ENCODE data around the gene TYRP1. TPM values are rescaled to one million over a fixed set of nuclear protein-coding genes. Genes with fewer than 3 reads are reported as not detected.

TYRP1 gene
- total RNA-seq, 1 experiment from 2014 or later = 1.5 TPM

GRCh38 chr9:12726795-12727194 is 33.6 kb downstream of the TYRP1 start:
- DNase-seq (ENCODE audit: low spot score) = no peak
- no peak overlapping the region for H3K4me3 ChIP-seq (ENCODE audit: low read depth, low read length, poor library complexity, severe bottlenecking)
- ChIA-PET CTCF (no interaction called here), POLR2A (ENCODE audit: low non-redundant PET) (interaction anchor here (0.6 kb wide), 1 partner anchor 338 kb away, joined by 5 read pairs; no protein-coding TSS in a partner anchor)
- BruUV-seq (replicated peaks) = no TSS peak
- no peak overlapping the region for H3K27ac ChIP-seq (ENCODE audit: low read depth, low read length, poor library complexity, severe bottlenecking)
- intact Hi-C loops (cut with micrococcal nuclease; ENCODE audit: unreplicated experiment) = no loop called here
- no peaks in the 10 kb centered on the region for H3K4me1 ChIP-seq (ENCODE audit: insufficient read depth, low read length, poor library complexity, severe bottlenecking)
- TF ChIP-seq CTCF (conservative IDR thresholded peaks at IDR 0.05; ENCODE audit: low read depth, low read length) (no peak), EZH2 (IDR thresholded peaks at IDR 0.05; ENCODE audit: borderline replicate concordance, low read depth, low read length, poor library complexity, severe bottlenecking) (no peak)
- no peaks in the 10 kb centered on the region for H3K9me3 ChIP-seq (ENCODE audit: low read depth, low read length, poor library complexity, severe bottlenecking)
- no peaks in the 10 kb centered on the region for H3K36me3 ChIP-seq (ENCODE audit: insufficient read depth, low read length, poor library complexity, severe bottlenecking)
- no peaks in the 10 kb centered on the region for H3K27me3 ChIP-seq (replicated peaks; ENCODE audit: insufficient read depth, low read depth, low read length, poor library complexity)

- ChIA-PET POLR2A (ENCODE audit: low non-redundant PET) (no interaction called here), CTCF (no interaction called here)
- Histone ChIP-seq H3K9me3 (ENCODE audit: low read depth, low read length, poor library complexity, severe bottlenecking) (no peaks in the 10 kb centered on the region), H3K27ac (ENCODE audit: low read depth, low read length, poor library complexity, severe bottlenecking) (no peak overlapping the region), H3K4me3 (ENCODE audit: low read depth, low read length, poor library complexity, severe bottlenecking) (no peak overlapping the region), H3K36me3 (ENCODE audit: insufficient read depth, low read length, poor library complexity, severe bottlenecking) (no peaks in the 10 kb centered on the region), H3K4me1 (ENCODE audit: insufficient read depth, low read length, poor library complexity, severe bottlenecking) (no peaks in the 10 kb centered on the region), H3K27me3 (replicated peaks; ENCODE audit: insufficient read depth, low read depth, low read length, poor library complexity) (no peaks in the 10 kb centered on the region)
- intact Hi-C loops (cut with micrococcal nuclease; ENCODE audit: unreplicated experiment) = no loop called here
- TF ChIP-seq CTCF (conservative IDR thresholded peaks at IDR 0.05; ENCODE audit: low read depth, low read length) = no peak
- no peak for TF ChIP-seq EZH2 (IDR thresholded peaks at IDR 0.05; ENCODE audit: borderline replicate concordance, low read depth, low read length, poor library complexity, severe bottlenecking)
- no TSS peak for BruUV-seq (replicated peaks)
- DNase-seq (ENCODE audit: low spot score) = no peak
Observed at GRCh38 chr9:12730198-12730597, 37.0 kb downstream of the TYRP1 start.

- BruUV-seq (replicated peaks) = no TSS peak
- intact Hi-C loops (cut with micrococcal nuclease; ENCODE audit: unreplicated experiment) = no loop called here
- CTCF ChIA-PET = no interaction called here
Observed at GRCh38 chr9:12730927-12731326, 37.7 kb downstream of the TYRP1 start.

More at GRCh38 chr9:12730927-12731326, 37.7 kb downstream of the TYRP1 start:
- no peak overlapping the region for H3K27ac ChIP-seq (ENCODE audit: low read depth, low read length, poor library complexity, severe bottlenecking)
- DNase-seq (ENCODE audit: low spot score) = no peak
- POLR2A ChIA-PET (ENCODE audit: low non-redundant PET) = no interaction called here
- no peaks in the 10 kb centered on the region for H3K9me3 ChIP-seq (ENCODE audit: low read depth, low read length, poor library complexity, severe bottlenecking)
- no peak overlapping the region for H3K4me3 ChIP-seq (ENCODE audit: low read depth, low read length, poor library complexity, severe bottlenecking)
- no peaks in the 10 kb centered on the region for H3K4me1 ChIP-seq (ENCODE audit: insufficient read depth, low read length, poor library complexity, severe bottlenecking)
- TF ChIP-seq EZH2 (IDR thresholded peaks at IDR 0.05; ENCODE audit: borderline replicate concordance, low read depth, low read length, poor library complexity, severe bottlenecking) (no peak), CTCF (conservative IDR thresholded peaks at IDR 0.05; ENCODE audit: low read depth, low read length) (no peak)
- H3K36me3 ChIP-seq (ENCODE audit: insufficient read depth, low read length, poor library complexity, severe bottlenecking) = no peaks in the 10 kb centered on the region
- H3K27me3 ChIP-seq (replicated peaks; ENCODE audit: insufficient read depth, low read depth, low read length, poor library complexity) = no peaks in the 10 kb centered on the region

Measured in A673 (cell line).